ENCODE results near the gene BRD7. TPM values are rescaled to one million over a fixed set of nuclear protein-coding genes. Genes with fewer than 3 reads are reported as not detected.

BRD7 gene
- total and polyA plus RNA-seq, 2 of the 13 experiments (the other 11 are each of a cell fraction or from before 2014, with no cell fraction given): 82.3 to 149 TPM

DNA sequence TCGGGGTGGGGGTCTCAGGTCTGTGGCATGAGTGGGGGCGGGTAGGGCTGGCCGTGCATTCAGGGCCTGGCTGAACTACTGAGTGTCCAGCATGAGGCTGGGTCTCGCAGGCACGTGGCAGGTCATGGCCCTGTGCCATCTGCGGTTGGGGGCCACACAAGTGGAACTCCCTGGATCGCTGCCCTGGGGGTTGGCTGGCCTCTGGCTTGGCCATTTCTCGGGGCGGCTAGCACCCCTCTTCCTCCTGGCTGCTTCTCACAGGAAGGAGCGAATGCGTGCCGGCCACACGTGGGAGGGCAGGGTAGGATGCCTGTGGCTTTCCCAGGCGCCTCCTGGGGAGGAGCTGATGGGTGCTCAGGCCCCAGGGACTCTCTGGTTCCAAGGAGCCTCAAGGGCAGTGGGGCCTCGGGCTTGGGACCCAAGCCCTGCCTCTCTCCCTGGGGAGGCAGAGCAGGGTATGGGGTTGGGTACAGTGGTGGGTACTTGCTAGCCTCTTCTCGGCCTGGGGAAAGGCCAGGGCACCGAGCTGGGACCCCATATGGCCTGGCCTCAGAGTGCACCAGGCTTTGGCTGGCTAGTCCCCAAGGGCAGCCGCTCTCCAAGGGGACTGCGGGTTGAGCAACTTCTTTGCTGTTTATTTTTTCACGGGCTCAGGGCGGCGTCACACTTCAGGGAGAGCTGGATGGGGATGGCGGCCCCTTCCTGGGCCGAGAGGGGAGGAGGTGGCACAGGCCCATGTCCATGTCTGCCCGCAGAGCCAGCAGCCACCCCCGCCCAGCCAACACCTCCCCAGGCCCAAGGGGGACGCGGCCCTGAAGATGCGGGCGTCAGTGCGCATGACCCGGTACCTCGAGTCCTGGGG lies 65.0 kb downstream of the BRD7 start (continued):
- TF ChIP-seq, protein P1, sequence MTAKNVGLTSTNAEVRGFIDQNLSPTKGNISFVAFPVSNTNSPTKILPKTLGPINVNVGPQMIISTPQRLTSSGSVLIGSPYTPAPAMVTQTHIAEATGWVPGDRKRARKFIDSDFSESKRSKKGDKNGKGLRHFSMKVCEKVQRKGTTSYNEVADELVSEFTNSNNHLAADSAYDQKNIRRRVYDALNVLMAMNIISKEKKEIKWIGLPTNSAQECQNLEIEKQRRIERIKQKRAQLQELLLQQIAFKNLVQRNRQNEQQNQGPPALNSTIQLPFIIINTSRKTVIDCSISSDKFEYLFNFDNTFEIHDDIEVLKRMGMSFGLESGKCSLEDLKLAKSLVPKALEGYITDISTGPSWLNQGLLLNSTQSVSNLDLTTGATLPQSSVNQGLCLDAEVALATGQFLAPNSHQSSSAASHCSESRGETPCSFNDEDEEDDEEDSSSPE (CRISPR knock-in tag; IDR thresholded peaks at IDR 0.05): 0 out of 2 replicates have a peak, but pooled peaks have one; percentile 19
- TF ChIP-seq ZNF331 (CRISPR knock-in tag; IDR thresholded peaks at IDR 0.05) (peak; percentile 35; the same call in 1 of the 2 replicates), ZNF564 (CRISPR knock-in tag; IDR thresholded peaks at IDR 0.05) (peak; percentile 52; the same call in 1 of the 2 replicates), ZFY (CRISPR knock-in tag; IDR thresholded peaks at IDR 0.05) (peak; percentile 66), ZNF343 (CRISPR knock-in tag; IDR thresholded peaks at IDR 0.05) (no peak), PITX1 (CRISPR knock-in tag; IDR thresholded peaks at IDR 0.05) (no peak), BORCS8-MEF2B (CRISPR knock-in tag; IDR thresholded peaks at IDR 0.05) (no peak), KDM2A (CRISPR knock-in tag; IDR thresholded peaks at IDR 0.05; ENCODE audit: borderline replicate concordance, low read depth) (peak; percentile 57; the same call in 1 of the 2 replicates)
- TF ChIP-seq, protein P2, sequence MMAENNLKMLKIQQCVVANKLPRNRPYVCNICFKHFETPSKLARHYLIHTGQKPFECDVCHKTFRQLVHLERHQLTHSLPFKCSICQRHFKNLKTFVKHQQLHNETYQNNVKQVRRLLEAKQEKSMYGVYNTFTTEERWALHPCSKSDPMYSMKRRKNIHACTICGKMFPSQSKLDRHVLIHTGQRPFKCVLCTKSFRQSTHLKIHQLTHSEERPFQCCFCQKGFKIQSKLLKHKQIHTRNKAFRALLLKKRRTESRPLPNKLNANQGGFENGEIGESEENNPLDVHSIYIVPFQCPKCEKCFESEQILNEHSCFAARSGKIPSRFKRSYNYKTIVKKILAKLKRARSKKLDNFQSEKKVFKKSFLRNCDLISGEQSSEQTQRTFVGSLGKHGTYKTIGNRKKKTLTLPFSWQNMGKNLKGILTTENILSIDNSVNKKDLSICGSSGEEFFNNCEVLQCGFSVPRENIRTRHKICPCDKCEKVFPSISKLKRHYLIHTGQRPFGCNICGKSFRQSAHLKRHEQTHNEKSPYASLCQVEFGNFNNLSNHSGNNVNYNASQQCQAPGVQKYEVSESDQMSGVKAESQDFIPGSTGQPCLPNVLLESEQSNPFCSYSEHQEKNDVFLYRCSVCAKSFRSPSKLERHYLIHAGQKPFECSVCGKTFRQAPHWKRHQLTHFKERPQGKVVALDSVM (CRISPR knock-in tag; IDR thresholded peaks at IDR 0.05): no peak
- TF ChIP-seq, protein P3, sequence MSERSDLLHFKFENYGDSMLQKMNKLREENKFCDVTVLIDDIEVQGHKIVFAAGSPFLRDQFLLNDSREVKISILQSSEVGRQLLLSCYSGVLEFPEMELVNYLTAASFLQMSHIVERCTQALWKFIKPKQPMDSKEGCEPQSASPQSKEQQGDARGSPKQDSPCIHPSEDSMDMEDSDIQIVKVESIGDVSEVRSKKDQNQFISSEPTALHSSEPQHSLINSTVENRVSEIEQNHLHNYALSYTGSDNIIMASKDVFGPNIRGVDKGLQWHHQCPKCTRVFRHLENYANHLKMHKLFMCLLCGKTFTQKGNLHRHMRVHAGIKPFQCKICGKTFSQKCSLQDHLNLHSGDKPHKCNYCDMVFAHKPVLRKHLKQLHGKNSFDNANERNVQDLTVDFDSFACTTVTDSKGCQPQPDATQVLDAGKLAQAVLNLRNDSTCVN (CRISPR knock-in tag; IDR thresholded peaks at IDR 0.05; ENCODE audit: borderline replicate concordance): peak; percentile 19; the same call in 1 of the 2 replicates
- TF ChIP-seq, protein P4, sequence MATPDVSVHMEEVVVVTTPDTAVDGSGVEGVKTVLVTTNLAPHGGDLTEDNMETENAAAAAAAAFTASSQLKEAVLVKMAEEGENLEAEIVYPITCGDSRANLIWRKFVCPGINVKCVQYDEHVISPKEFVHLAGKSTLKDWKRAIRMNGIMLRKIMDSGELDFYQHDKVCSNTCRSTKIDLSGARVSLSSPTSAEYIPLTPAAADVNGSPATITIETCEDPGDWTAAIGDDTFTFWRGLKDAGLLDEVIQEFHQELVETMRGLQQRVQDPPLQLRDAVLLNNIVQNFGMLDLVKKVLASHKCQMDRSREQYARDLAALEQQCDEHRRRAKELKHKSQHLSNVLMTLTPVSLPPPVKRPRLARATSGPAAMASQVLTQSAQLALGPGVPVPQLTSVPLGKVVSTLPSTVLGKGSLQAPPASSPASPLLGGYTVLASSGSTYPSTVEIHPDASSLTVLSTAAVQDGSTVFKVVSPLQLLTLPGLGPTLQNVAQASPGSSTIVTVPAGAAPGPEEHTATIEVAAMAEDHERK (CRISPR knock-in tag; IDR thresholded peaks at IDR 0.05; ENCODE audit: low read depth): no peak
- TF ChIP-seq, protein P5, sequence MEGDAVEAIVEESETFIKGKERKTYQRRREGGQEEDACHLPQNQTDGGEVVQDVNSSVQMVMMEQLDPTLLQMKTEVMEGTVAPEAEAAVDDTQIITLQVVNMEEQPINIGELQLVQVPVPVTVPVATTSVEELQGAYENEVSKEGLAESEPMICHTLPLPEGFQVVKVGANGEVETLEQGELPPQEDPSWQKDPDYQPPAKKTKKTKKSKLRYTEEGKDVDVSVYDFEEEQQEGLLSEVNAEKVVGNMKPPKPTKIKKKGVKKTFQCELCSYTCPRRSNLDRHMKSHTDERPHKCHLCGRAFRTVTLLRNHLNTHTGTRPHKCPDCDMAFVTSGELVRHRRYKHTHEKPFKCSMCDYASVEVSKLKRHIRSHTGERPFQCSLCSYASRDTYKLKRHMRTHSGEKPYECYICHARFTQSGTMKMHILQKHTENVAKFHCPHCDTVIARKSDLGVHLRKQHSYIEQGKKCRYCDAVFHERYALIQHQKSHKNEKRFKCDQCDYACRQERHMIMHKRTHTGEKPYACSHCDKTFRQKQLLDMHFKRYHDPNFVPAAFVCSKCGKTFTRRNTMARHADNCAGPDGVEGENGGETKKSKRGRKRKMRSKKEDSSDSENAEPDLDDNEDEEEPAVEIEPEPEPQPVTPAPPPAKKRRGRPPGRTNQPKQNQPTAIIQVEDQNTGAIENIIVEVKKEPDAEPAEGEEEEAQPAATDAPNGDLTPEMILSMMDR (CRISPR knock-in tag; IDR thresholded peaks at IDR 0.05): peak; percentile 45
- TF ChIP-seq, protein P6, sequence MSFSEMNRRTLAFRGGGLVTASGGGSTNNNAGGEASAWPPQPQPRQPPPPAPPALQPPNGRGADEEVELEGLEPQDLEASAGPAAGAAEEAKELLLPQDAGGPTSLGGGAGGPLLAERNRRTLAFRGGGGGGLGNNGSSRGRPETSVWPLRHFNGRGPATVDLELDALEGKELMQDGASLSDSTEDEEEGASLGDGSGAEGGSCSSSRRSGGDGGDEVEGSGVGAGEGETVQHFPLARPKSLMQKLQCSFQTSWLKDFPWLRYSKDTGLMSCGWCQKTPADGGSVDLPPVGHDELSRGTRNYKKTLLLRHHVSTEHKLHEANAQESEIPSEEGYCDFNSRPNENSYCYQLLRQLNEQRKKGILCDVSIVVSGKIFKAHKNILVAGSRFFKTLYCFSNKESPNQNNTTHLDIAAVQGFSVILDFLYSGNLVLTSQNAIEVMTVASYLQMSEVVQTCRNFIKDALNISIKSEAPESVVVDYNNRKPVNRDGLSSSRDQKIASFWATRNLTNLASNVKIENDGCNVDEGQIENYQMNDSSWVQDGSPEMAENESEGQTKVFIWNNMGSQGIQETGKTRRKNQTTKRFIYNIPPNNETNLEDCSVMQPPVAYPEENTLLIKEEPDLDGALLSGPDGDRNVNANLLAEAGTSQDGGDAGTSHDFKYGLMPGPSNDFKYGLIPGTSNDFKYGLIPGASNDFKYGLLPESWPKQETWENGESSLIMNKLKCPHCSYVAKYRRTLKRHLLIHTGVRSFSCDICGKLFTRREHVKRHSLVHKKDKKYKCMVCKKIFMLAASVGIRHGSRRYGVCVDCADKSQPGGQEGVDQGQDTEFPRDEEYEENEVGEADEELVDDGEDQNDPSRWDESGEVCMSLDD (CRISPR knock-in tag; IDR thresholded peaks at IDR 0.05; ENCODE audit: borderline replicate concordance): no peak; the same call in 1 of the 2 replicates
- TF ChIP-seq, protein P7, sequence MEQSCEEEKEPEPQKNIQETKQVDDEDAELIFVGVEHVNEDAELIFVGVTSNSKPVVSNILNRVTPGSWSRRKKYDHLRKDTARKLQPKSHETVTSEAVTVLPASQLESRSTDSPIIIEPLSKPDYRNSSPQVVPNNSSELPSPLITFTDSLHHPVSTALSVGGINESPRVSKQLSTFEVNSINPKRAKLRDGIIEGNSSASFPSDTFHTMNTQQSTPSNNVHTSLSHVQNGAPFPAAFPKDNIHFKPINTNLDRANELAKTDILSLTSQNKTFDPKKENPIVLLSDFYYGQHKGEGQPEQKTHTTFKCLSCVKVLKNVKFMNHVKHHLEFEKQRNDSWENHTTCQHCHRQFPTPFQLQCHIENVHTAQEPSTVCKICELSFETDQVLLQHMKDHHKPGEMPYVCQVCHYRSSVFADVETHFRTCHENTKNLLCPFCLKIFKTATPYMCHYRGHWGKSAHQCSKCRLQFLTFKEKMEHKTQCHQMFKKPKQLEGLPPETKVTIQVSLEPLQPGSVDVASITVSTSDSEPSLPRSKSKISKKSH (CRISPR knock-in tag; IDR thresholded peaks at IDR 0.05; ENCODE audit: borderline replicate concordance): peak; percentile 73; the same call in 1 of the 2 replicates

Data from HepG2 (cell line).